ENCODE measurements around the gene ARID1B. TPM values are rescaled to one million over a fixed set of nuclear protein-coding genes. Genes with fewer than 3 reads are reported as not detected.

ARID1B gene
- total and polyA plus RNA-seq, 9 of the 15 experiments (the other 6 are each of a cell fraction or from before 2014, with no cell fraction given), result 12.5 to 50.5 (median 25.8) TPM

DNA sequence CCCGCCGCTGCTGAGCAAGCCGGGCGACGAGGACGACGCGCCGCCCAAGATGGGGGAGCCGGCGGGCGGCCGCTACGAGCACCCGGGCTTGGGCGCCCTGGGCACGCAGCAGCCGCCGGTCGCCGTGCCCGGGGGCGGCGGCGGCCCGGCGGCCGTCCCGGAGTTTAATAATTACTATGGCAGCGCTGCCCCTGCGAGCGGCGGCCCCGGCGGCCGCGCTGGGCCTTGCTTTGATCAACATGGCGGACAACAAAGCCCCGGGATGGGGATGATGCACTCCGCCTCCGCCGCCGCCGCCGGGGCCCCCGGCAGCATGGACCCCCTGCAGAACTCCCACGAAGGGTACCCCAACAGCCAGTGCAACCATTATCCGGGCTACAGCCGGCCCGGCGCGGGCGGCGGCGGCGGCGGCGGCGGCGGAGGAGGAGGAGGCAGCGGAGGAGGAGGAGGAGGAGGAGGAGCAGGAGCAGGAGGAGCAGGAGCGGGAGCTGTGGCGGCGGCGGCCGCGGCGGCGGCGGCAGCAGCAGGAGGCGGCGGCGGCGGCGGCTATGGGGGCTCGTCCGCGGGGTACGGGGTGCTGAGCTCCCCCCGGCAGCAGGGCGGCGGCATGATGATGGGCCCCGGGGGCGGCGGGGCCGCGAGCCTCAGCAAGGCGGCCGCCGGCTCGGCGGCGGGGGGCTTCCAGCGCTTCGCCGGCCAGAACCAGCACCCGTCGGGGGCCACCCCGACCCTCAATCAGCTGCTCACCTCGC, 1.5 kb downstream of the ARID1B start (continued):
- no peak for TF ChIP-seq TRIM25 (IDR thresholded peaks at IDR 0.05; ENCODE audit: borderline replicate concordance)
- peak; percentile 70 for TF ChIP-seq RBBP5 (IDR thresholded peaks at IDR 0.05; ENCODE audit: borderline replicate concordance, insufficient read depth, low read length, poor library complexity, severe bottlenecking)
- TF ChIP-seq KAT7 (CRISPR knock-in tag; IDR thresholded peaks at IDR 0.05; ENCODE audit: borderline replicate concordance), result no peak
- TF ChIP-seq ZNF639 (CRISPR knock-in tag; conservative IDR thresholded peaks at IDR 0.05 in 1 of 2, IDR thresholded peaks at IDR 0.05 in 1 of 2), result peak in 1 of 2 experiments; percentile 86; a peak in 2 of 4 replicates
- peak; percentile 17 to 73 (median 45) for TF ChIP-seq YY1 (IDR thresholded peaks at IDR 0.05; ENCODE audit: borderline replicate concordance in 1 of 3, control insufficient read depth in 1 of 3, extremely low read depth in 1 of 3, insufficient read depth in 3 of 3, insufficient read length in 1 of 3, insufficient replicate concordance in 2 of 3, low read depth in 1 of 3, low read length in 2 of 3)
- no peak for TF ChIP-seq REST (IDR thresholded peaks at IDR 0.05; ENCODE audit: borderline replicate concordance)
- TF ChIP-seq REST (CRISPR knock-in tag; IDR thresholded peaks at IDR 0.05; ENCODE audit: low read depth), result 0 out of 2 replicates have a peak, but pooled peaks have one; percentile 43
- peak; percentile 26; the same call in 1 of the 2 replicates for TF ChIP-seq ZBTB7A (IDR thresholded peaks at IDR 0.05; ENCODE audit: borderline replicate concordance, control insufficient read depth, low read depth, low read length)
